DMS153 treated with DMSO at 0.1 percent for 48 hours (cell line): ENCODE data around the gene PCGF1.
"Not testable (repeated sequence)": the region's sequence is repeated elsewhere in the genome, so short reads cannot be mapped to it uniquely, and the experiment has no call there.

Source experiments
- DNase-seq: peaks from one replicate; lab custom pipeline; 2025; ENCODE audit not compliant: unreplicated experiment; lab: John Stamatoyannopoulos, UW

The PCGF1 gene

DNA sequence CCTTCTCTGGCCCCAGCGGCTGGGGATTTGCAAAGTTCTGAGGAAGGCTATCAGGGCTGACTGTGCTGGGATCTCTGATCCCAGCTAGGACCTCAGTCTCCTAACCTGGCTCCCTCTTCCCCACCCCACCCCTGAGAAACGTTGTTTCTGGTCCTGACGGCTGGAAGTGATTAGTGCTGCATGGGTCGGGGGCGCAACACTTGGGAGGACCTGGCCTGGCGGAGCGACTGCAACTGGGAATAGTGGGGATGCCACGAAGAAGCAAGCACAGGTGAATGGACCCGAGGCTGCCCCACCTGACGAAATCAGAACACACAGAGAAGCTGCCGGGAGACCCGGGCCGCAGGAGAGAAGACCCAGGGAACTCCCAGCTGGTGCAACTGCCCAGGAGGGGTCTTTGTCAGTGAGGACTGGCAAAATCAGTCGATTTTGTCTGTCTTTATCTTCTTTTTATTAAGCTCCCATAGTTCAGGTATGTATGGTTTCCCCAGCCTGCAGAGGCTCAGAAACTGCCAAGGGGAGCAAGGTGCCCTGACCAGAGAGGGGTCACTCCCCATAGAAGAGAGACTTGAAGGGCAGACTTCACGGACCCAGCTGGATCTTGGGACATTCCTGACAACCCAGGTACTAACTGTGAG lies 7.4 kb downstream of the PCGF1 start:
- no peak for DNase-seq

GRCh38 chr2:74499267-74499939 lies 8.1 kb downstream of the PCGF1 start, which contains the start of gene LBX2:
TSS of gene LBX2 (minus strand) at chr2:74499603. CDS start at chr2:74499537, 66 bp downstream.
- no peak for DNase-seq

DNA sequence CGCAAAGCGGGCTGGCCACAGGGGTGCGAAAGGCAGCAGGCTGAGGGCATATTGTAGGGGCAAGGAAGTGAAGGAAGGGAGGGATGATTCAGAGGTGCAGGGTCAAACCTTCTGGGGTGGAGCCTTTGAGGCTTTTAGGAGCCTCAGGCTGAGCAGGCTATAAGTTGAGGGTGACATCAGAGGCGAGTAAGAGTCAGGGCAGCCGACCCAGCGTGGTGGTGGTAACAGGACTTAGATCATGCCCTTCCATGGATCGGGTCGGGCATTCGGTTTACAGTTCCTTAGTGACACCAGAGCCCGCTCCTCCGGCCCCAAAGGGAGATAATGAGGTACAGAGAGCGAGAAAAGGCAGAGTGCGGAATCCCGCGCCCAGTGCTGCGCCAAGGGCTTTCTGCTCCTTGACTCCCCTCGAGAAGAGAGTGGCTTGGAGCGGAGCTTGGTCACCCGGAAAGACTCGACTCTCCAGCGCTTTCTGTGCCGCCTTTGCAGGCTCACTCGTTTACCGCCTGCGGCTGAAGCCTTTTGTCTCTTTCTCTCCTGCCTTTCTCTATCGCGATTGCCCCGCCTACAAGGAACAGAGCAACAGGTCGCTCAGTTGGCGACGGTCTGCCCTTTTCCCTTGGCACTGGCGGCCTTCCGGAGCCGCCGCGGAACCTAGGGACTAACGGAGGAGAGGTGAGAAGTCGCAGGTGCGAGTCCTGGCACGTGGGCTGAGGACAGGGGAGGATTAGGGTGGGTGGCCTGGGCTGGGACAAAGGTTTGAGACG lies 8.8 kb downstream of the PCGF1 start:
- DNase-seq, result no peak

GRCh38 chr2:74497777-74498499 lies 9.6 kb downstream of the PCGF1 start:
- peak; percentile 41 for DNase-seq

- no peak for DNase-seq
Measured at GRCh38 chr2:74496997-74497776, 10.3 kb downstream of the PCGF1 start.

DNA sequence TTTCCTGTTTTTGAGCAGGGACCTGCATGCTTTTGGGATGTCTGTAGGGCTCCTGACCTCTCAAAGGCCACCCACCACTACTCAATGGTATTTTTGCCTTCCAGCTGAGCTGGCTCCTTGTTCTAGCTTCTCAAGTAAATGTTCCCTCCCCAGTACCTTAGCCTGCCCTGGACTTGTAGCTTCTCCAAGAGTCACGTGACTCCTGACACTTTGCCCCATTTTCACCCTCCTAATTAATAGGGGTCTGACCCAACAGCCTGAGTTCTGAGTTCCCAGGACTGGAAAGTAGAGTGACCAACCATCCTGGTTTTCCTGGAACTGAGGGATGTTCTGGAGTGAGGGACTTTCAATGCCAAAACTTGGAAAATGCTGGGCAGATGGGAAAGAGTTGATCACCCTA lies 12.1 kb downstream of the PCGF1 start:
- no peak for DNase-seq

DNA sequence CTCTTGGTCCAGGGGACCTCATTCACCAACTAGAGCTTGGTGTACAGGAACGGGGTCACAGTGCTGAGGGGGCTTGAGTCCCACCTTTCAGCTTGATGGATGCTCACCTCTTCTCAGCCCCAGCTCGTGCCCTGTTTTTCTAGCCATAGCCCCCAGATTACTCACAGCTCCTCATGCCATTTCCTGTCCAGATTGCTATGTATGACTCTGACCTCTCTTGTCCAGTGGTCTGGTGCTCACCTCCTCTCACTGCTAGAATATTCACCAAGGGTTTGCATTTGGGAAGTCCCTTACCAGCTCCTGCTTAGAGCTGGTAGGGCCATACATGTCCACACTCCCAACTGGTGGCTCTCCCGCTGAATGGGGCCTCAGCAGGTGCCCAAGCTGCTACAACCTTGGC lies 13.9 kb downstream of the PCGF1 start:
- no peak for DNase-seq

- no peak for DNase-seq
Measured at GRCh38 chr2:74491648-74492544, 15.6 kb downstream of the PCGF1 start.

GRCh38 chr2:74489906-74490305 lies 17.6 kb downstream of the PCGF1 start:
- no peak for DNase-seq

GRCh38 chr2:74488643-74489481 lies 18.6 kb downstream of the PCGF1 start:
- DNase-seq, result no peak

DNA sequence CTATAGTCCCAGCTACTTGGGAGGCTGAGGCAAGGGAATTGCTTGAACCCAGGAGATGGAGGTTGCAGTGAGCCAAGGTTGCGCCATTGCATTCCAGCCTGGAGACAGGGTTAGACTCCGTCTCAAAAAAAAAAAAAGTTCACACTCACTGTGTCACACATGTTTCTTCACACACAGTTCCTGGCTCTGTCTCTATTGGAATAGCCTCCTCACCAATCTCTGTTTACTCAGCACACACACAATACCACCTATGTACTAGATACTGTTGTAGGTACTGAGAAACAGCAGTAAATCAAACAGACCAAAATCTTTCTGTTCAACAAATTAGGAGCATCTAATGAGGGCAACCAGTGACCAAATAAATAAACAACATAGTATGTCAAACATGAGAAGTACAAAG lies 21.4 kb downstream of the PCGF1 start:
- DNase-seq, result no peak

GRCh38 chr2:74483675-74484164 lies 23.8 kb downstream of the PCGF1 start:
- not testable (repeated sequence) for DNase-seq

- peak; percentile 98 for DNase-seq
Measured at GRCh38 chr2:74482801-74483674, 24.5 kb downstream of the PCGF1 start, which contains the start of the genes CCDC142 and TTC31. TSS of gene CCDC142 (minus strand) at chr2:74482998. CDS start at chr2:74482837, 161 bp downstream. TSS of gene TTC31 (plus strand) at chr2:74483081. CDS start at chr2:74483096, 15 bp downstream.

DNA sequence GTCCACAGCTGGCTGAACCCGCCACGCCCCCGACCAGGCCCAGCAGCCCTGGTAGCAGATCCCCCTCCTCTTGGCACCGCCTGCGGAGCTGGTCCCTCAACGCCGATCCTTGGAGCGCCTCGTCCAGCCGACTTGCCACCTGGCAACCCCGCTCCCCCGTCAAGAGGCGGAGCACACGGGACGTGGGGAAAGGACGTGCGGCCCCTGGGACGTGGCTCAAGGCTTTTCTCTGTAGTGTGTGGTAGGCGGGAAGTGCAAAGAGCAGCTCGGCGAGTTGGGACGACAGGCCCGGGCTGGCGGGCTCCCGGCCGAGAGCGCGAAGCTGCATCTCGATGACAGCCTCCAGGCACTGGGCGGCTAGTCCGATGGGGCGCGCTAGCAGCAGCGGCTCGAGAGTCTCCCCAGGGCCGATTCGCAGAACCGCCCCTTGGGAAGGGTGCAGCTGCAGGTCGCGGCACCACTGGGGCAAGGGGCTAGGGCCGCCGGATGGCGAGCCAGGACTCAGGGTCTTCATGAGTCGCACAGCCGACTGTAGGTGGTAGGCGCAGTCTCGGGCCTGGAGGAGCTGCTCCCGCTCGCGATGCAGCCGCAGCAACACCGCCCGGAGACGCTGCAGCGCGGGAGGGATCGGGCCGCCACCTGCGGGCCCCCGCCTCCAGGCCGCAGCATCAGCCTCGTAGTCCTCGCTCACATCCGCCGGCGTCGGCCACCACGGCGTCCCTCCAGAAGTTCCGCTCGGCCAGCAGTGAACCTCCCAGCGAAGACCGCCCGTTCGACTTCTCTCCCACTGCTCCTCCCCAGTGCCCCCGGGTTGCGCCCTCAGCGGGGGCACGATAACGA lies 25.3 kb downstream of the PCGF1 start:
- DNase-seq, result no peak

DNA sequence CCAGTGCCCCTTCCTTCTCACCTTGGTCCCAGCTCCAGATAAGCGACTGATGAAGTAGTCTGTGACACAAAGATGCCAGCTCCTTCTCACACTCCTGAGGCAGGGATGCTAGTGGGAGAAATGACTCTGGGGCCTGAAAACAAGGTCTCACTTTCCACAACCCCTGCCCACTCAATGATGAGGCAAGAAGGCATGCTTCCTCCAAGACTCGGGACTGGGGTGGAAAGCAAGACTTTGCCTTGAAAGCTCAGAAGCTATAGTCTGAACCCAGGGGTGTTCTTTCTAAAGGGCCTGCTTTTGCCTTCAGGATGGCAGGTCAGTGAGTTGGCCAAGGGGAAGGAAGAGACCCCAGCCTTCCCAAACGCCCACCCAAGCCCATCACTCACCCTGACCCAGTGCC lies 26.1 kb downstream of the PCGF1 start:
- DNase-seq, result no peak

DNA sequence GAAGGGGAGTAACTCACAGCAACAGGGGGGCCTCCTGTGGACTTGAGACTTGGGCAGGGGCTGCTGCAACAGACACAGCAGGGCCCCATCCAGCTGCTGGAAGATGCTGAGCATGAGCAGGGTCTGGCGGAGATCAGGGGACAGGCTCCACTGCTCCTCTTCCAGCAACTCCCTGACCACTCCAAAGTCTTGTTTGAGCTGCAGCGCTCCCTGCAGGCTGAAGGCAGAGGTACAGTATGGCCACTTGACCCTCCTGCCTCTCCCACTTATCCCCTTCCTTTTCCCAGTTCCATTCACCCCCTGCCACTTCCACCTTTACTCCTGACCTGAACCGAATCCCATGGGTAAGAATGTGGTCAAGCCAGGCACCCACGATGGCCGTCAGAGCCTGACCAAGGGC lies 32.6 kb downstream of the PCGF1 start:
- no peak for DNase-seq
